ENCODE results near the gene ELF5.

The ELF5 gene

DNA sequence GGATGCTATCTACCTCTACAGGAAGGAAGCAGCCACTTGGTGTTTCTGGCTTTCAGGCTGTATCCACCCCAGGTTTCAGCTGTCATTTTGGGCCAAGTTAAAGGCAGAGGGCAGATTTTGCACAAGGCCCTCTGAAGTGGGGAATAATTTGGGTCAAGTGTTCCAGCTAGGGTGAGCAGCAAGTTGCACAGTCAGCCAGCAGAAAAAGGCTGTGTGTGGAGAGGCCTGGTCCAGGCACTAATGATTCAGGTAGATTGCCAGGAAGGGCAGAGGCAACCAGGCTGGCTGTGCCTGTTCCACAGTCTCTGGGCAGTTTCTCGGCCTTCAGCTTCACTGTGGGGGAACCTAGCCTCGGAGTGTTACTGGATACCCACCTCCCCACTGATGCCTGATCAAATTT is 8.6 kb upstream of the ELF5 start:
- DNase-seq (ENCODE audit: low read depth in 1 of 2, low spot score in 1 of 2) = no peak

DNA sequence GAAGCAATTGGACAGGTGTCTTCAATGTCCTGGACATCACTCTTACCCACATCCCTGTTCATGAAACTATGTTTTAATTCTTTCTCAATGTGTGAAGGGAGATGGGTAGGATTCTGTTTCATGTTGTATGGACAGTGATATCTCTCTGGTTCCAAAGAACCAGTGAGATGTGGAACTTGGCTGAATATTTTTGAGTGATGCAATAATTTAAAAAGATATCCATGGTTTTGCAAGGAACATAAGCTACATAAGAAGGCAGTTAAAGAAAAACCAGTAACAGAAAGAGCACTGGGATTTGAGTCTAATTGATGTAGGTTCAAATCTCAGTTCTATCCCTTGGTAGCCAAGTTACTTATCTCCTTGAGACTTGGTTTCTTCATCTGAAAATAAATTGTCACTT is 7.7 kb upstream of the ELF5 start:
- DNase-seq (ENCODE audit: low read depth in 1 of 2, low spot score in 1 of 2) = no peak

DNA sequence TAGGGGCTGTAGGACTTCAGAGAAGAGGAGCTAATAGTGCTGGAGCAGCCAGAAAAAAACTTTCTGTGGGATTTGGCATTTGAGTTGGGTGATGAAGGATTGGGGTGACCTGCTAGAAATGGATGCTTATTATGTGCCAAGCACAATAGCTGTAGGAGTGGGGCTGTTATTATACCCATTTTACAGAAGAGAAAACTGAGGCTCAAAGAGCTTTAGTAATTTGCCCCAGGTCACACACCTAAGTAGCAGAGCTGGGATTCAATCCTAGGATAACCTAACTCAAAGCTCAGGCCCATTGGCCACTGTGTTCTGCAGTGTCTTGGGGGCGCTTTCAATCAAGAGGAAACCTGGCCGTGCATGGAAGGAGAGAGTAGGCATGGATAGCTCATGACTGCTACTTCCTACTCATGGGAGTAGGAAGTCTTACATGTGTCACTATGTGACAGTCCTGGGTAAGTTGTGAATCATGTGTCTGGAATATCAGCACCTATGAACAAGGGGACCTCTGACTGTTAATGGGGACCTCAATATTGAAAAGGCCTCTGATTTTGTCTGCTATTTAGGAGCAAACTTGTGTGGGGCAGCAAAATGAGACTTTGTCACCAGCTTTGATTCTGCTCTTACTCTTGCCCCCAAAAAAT is 6.1 kb upstream of the ELF5 start:
- no peak for DNase-seq (ENCODE audit: low read depth in 1 of 2, low spot score in 1 of 2)

DNA sequence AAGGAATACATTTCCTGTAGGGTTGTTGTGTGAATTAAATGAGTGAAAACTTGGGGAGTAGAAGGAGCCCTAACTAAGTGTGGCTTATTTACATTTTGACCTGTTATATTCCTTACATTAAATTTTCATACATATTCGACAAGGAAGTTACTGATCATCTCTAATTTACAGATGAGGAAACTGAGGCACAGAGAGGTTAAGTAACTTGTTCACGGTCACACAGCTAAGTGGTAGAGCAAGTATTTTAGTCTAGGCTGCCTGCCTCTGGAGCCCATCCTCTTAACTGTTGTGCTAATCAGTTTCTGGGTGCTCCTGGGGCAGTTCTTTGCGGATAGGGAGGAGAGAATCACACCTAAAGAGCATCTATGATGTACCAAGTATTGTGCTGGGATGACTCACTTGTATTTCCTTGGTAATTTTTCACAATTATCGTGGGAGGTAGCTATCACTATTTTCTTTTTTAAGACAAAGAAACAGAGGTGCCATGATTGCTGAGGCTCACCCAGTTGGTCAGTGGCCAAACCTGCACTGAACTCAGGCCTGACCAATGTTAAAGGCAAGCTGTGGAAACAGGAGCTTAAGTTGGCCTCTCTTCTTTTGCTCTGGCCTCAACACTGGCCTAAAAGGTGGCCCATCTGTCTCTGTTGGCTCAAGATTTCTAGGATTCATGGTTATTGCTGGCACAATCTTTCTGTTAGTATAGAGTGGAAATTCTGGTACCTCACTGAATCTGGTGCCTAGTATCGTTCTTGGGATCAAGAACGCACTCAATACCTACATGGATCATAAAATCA is 2.9 kb upstream of the ELF5 start:
- no peak for DNase-seq (ENCODE audit: low read depth in 1 of 2, low spot score in 1 of 2)

DNA sequence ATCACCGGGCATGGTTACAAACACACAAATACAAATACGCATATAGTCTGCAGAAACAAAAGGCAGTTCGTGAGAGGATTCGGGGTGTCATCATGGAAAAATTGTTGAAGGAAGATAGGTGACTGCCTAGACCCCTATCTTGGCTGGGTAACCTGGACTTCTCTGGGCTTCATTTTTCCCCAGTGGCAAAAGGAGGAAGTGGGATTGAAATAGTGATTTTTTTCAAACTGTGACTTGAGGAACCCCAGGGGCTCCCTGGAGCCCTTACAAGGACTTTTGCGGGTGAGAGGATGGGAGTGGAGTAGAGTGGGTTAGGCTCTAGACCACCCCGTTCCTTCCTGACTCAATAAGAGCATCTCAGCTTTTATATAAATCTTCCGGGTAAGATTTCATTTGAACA is 1.0 kb upstream of the ELF5 start:
- no peak for DNase-seq (ENCODE audit: low read depth in 1 of 2, low spot score in 1 of 2)

DNA sequence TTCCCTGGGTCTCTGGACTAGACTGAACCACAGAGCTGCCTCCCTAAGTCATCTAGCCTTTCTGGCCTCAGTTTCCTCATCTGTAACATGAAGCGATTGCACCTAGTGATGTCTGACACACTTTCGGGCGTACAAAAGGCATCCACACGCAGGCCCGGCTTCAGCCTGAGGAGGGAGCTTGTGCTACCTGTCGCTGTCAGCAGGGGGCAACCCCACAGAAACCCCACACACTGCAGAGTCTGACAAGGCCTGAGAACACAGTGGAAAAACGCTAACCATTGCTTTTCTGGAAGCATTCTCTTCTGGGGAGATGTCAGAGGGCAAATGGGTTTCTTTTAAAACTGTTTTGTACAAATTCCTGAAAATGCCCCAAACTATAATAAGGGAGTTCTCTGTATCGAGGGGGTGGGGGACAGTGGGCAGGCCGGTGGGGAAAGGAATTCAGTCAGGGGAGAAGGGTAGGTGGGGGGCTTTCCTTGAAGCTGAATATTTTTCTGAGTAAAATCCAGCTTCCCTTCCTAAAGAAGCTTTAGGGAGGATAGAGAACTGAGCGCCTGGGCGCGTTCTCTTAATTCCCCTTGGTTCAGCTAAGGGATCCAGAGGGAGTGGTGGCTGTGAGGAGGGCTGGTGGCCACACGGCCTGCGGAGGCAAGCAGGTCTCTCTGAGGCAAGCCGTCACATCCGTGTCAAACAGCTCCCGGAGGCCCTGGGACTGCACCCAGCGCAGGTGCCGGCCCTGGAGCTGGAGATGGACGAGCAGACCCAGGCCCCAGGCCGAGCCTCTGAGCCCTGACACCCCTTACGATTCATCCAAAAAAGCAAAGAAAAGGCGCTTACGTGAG is 533 bp downstream of the ELF5 start:
- DNase-seq (ENCODE audit: low read depth in 1 of 2, low spot score in 1 of 2) = peak; percentile 26 to 27

DNA sequence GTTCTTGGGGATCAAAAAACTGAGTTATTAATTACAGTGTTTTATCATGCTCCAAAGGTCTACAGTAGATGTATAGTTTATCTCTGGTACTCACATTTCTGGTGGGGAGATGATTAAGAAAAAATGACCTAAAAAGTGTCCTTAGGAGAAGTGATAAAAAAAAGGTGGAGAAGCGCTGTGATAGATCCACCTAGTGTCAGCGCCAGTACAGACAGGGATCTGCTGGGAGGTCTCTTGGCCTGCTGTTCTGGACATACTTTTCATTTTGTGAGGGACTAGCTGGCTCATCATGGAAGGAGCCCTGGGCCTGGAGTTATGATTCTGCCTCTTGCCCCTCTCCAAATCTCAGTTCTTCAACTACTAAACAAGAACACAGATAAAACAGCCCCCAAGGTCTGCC is 2.9 kb downstream of the ELF5 start:
- DNase-seq (ENCODE audit: low read depth in 1 of 2, low spot score in 1 of 2) = no peak

DNA sequence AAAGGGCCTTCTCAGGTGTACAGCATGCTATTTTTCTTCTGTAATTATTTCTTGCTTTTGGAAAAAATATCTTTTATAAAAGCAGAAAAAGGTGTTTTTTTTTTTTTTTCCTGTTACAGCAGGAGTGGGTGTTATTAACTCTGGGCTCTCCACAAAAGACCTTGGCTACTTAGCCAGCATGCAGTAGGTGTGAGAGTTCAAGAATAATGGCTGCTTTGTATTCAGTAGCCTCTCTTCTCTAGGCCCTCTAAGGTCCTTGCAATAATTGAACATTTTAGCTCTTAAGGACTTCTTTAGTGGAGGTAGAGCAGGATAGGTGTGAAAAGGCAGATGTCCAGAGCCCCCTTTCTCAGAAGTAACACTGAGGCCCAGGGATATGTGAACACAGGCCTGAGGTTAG is 3.4 kb downstream of the ELF5 start:
- no peak for DNase-seq (ENCODE audit: low read depth in 1 of 2, low spot score in 1 of 2)

DNA sequence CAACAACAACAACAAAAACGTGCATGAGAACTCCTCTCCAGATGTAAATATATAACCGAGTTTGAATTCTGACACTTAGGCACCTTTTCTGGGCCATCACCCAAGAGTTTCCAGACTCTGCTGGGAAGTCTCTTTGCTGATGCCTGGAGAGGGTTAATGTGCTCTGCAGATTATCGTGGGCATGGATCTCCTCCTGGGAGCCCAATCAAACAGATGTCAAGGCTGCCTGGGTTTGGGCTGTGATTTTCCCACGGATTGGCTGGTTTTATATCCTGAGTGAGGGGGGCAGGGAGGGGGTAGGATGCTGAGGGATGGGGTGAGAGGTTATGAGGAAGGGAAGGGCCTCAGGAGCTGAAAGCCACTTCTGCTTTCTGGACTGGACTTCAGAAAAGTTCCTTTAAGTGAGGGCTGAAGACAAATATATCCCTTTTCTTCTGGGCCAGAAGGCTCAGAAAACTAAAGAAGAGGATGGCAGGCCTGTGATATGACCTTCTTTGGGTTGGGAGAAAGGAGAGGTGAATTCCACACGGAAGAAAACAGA is 4.2 kb downstream of the ELF5 start:
- no peak for DNase-seq (ENCODE audit: low read depth in 1 of 2, low spot score in 1 of 2)

DNA sequence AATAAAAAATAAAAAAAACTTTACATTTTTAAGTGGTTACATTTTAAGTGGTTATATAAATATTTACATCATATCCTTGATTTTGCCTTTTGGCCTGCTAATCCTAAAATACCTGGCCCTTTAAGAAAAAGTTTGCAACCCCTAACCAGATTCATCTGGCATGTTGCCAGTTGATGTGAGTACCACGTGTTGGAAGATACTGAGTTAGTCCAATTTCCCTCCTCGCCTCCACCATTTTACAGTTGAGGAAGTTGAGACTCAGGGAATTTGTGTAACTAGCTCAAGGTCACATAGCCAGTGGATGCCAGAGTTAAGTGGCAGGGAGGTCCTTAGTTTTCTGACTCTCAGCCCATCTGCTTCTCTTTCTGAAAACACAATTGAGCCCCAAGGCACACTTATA is 5.1 kb downstream of the ELF5 start:
- DNase-seq (ENCODE audit: low read depth in 1 of 2, low spot score in 1 of 2) = no peak

DNA sequence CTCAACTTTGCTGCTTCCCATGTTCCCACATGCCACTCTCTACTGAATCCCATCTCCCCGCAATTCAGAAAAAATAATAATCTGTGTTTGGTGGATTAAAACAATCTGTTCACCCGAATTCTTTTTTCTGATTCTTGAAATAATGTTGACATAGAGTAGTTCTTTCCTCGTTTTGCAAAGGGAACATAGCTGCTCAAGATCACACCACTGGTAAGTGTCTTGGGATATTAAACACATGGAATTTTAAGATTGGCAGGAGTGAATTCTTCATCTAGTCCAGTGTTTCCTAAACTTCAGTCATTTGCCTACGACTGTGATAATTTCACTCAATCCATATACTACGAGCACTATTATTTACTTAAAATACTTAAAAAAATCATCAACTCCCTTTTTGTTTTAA is 6.0 kb downstream of the ELF5 start:
- no peak for DNase-seq (ENCODE audit: low read depth in 1 of 2, low spot score in 1 of 2)

DNA sequence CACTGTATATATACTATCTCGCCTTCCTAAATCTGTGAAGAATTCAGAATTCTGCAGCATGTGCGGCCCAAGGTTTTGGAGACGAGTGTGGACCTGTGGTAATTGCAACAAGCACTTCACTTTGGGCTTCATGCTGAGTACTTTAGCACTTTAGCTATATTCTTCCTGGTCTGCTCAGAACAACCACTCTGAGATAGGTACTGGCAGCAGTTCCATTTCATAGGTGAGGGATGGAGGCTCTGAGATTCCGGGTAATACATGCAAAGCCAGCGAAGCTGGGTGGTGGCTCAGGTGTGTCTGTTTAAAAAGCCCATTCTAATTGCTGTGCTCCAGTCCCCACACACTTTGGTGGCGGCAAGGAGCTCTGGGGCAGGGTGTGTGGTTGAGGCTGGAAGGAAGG is 6.4 kb downstream of the ELF5 start:
- no peak for DNase-seq (ENCODE audit: low read depth in 1 of 2, low spot score in 1 of 2)

DNA sequence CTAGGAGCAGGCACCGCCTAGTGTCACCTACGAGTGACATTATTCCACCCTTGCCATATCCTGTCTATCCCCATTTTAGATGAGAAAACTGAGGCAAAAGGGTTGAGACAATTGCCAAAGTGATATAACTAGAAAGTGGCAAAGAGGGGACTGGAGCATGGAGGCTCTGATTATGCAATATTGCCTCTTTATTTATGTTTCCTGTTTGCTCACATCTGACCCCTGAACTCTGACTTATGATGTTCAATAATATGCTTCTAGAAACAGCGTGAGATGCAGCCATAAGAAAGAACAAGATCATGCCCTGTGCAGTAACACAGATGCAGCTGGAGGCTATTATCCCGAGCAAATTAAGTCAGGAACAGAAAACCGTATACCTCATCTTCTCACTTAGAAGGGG is 7.7 kb downstream of the ELF5 start:
- DNase-seq (ENCODE audit: low read depth in 1 of 2, low spot score in 1 of 2) = no peak

DNA sequence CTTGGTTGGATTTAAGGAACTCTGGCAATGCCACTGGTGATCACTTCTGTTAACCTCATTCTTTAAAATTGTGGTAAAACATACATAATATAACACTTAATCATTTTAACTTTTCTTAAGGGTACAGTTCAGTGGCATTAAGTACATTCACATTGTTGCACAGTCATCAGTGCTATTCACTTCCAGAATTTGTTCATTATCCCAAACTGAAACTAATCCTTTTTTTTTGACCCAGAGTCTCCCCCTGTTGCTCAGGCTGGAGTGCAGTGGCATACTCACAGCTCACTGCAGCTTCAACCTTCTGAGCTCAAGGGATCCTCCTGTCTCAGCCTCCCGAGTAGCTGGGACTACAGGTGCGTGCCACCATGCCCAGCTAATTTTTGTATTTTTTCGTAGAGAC is 10.6 kb downstream of the ELF5 start:
- DNase-seq (ENCODE audit: low read depth in 1 of 2, low spot score in 1 of 2) = no peak

DNA sequence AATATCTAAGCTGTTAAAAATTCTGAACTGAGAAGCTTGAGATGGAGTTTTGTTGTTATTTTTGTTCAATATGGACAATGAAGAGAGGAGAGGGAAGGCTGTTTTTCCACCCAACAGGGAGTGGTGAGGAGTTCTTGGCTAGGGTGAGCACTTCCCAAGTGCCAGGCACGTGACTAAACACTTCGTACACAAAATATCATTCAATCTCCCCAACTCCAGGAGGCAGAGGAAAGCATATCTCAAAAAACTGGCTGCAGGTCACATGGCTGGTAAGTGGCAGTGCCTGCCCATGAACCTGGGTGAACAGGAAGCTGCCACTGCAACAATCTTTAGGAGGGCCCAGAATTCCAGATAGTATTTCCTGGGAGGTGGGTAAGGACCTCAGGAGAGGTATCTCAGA is 11.6 kb downstream of the ELF5 start:
- DNase-seq (ENCODE audit: low read depth in 1 of 2, low spot score in 1 of 2) = no peak

DNA sequence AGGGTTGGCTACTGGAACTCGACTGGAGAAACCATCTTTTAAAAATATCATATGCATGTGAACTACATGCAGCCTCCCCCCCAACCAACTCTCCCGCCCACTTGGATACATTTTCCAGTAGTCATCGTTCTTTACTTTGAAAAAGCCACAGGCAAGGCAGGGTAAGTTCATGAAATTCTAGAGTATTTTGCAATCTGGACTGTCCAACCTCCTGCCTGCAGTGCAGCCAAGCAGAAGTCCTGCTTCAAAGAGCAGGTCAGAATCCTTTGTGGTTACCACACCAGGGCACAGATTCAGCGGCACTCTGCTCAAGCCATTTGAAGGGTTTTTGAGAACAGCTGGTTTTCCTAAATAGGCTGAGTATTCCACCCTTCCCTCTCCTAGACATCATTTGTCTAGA is 12.1 kb downstream of the ELF5 start:
- no peak for DNase-seq (ENCODE audit: low read depth in 1 of 2, low spot score in 1 of 2)

DNA sequence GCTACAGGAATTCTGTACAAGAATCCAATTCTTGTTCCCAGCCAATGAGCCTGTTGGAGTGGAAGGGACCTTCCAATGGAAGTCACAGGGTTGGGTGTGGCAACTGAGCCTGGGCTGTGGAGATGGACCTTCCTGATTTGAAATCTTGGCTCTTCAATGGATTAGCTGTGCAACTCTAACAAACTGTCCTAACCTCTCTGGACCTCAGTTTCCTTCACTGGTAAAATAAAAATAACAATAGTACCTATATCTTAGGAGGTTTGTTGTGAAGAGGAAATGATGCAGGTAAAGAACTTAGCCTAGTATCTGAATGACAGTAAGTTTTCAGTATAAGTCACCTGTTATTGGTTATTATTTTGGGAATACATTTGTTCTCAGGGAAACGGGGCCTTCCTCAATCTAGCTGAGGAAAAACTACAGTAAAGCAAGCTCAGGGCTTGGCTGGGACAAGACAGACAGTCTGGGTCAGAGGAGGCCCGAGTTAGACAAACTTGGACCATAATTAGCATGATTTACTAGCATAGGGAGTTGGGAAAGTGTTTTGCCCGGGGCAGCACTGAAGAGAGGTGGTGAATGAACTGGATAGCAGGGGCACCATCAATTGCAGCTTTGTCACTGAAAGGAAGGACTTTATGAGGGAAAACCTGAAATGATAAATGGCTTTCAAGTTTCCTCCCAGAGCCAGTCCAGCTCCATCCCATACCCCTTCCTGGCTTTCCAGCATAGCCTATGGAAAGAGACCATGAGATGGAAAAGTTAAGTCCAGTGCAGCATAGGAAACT is 13.7 kb downstream of the ELF5 start:
- DNase-seq (ENCODE audit: low read depth in 1 of 2, low spot score in 1 of 2) = no peak

DNA sequence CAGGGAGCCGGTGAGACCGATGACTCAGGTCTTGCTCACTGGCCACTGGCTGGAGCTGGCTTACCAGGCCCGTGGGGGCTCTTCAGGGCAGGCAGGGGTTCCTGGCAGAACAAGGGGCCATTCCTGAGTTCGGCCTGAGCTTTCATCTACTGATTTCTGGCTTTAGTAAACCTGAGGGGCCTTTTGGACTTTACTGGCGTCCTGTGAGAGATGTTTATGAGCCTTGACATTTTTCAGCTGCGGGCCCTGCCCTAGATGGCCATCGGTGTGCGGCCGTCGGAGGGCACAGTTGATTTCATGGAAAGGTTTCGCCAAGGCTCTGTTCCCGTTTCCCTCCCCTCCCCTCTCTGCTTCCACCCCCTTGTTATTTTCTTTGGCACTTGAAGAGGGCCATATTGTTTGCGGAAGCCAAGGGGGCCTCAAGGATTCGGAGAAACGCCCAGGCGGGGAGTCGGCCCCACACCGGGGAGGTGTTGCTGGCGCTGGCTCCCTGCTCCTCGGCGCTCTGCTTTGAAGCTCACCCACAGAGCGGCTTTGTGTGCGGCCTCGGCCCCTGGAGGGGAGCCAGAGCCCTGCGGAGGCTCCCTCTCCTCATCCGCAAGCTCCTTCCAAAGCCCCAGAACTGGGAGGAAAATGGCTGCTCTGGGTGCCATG is 17.7 kb downstream of the ELF5 start:
- DNase-seq (ENCODE audit: low read depth in 1 of 2, low spot score in 1 of 2) = no peak

DNA sequence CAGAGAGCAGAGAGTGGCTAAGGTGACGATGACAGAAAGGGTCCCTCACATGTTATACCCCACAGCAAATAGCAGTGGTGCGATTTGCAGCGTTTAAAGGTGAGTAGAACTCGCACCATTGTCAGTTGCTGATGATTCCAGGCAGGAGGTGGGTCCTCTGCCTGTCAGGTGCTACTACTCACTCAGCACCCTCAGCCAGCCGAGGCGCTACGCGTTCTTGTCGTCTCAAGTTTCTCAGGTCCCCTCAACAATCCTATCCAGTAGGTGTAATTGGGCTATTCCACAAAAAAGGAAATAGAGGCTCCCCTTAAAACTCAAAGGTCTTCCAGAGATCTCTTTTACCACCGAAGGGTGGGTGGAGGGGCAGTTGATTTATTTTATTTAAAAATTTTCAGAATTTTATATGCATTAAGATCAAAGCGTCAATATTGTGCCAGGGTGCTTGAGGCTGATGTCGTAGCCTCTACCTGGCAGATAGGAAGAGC is 18.3 kb downstream of the ELF5 start:
- no peak for DNase-seq (ENCODE audit: low read depth in 1 of 2, low spot score in 1 of 2)

DNA sequence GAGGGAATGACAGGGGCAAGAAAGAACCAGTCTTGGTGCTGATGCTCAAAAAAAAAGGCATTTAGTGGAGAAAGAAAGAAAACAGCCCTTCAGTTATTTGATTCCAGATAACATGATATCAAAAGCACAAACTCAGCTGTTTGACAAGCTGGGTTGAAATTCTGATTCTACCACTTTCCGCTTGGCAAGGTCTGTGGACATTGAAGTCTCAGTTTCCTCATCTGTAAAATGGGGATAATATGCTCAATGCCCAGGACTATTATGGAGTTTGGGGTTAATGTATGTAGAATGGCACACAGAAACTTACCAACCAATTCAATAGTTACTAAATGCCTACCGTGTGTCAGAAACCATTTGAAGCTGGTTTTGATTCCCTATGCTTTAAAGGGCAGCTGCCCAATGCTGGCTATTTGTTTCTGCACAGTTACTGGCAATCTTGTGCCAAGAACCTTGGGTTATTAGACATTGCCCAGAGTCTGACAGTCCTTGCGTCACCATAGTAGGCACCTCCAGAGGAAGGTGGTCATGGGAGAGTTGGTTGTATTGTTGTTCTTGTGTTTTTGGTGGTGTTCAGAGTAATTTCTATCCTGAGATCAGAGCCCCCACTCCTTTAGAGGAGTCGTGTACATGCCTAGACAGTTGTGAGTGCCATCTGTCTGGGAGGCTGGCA is 19.5 kb downstream of the ELF5 start:
- DNase-seq (ENCODE audit: low read depth in 1 of 2, low spot score in 1 of 2) = no peak
